GM12891 (cell line): ENCODE measurements around the gene TMEM54.

Experiments
- PAX5 ChIP-seq: IDR thresholded peaks from 2 replicates; pipeline ENCODE4 v1.6.1; 2011; ENCODE audit warnings: low read length, moderate library complexity, mild to moderate bottlenecking; ENCODE audit not compliant: insufficient read depth, severe bottlenecking
- POLR2A ChIP-seq: IDR thresholded peaks from 2 replicates; pipeline ENCODE4 v1.6.1; 2011; ENCODE audit warnings: low read depth, low read length, control low read depth
- POLR2AphosphoS5 ChIP-seq: IDR thresholded peaks from 2 replicates; pipeline ENCODE4 v1.6.1; 2011; ENCODE audit warnings: low read depth, low read length, control low read depth
- POU2F2 ChIP-seq: IDR thresholded peaks from 2 replicates; pipeline ENCODE4 v1.6.1; 2011; ENCODE audit warnings: low read depth, mild to moderate bottlenecking, control low read depth, low read length, moderate library complexity
- SPI1 ChIP-seq: IDR thresholded peaks from 2 replicates; pipeline ENCODE4 v1.6.1; 2011; ENCODE audit warnings: low read depth, low read length, control low read depth
- TAF1 ChIP-seq: IDR thresholded peaks from 2 replicates; pipeline ENCODE4 v1.6.1; 2011; ENCODE audit warnings: low read depth, low read length, control low read depth

GRCh38 chr1:32860566-32860965 lies 40.6 kb downstream of the TMEM54 start:
- TF ChIP-seq POLR2A (no peak), POLR2AphosphoS5 (no peak), TAF1 (no peak), PAX5 (no peak), POU2F2 (no peak), SPI1 (no peak)
